SH-SY5Y (cell line): Measurements from ENCODE around the gene ITGA7.

Experiments used
- GATA2 ChIP-seq: IDR thresholded peaks from 2 replicates; pipeline ENCODE4 v1.6.1; 2011; ENCODE audit warnings: mild to moderate bottlenecking, low read depth, low read length
- GATA3 ChIP-seq: IDR thresholded peaks from 2 replicates; pipeline ENCODE4 v1.6.1; 2011; ENCODE audit warnings: low read depth, mild to moderate bottlenecking, low read length, moderate library complexity

GRCh38 chr12:55663391-55663790 is 44.3 kb downstream of the ITGA7 start:
- TF ChIP-seq GATA3 (no peak), GATA2 (no peak)
